HepG2 (cell line): ENCODE data around the gene CACNA2D3. TPM values are rescaled to one million over a fixed set of nuclear protein-coding genes. Genes with fewer than 3 reads are reported as not detected.

Experiments used
- ATAC-seq: fragments of 200-7000 bp; cut with Tn5 transposase; 3 replicates; pipeline ENCODE4 v1.9.1; 2020; ENCODE audit warnings: mild to moderate bottlenecking, moderate library complexity
- BruUV-seq: library from RNA; stranded (reverse); fragments of 400-500 nt; replicated peaks from 2 replicates; lab custom pipeline; 2021; lab: Mats Ljungman, UMichigan
- CTCF ChIA-PET: fragments of 300-600 bp; formaldehyde crosslinking; extraction: SDS; loops from one replicate; lab custom pipeline; 2021; ENCODE audit warnings: low total read pairs, inconsistent platforms, low intra/inter-chr PET ratio; lab: Yijun Ruan, JAX
- POLR2A ChIA-PET: fragments of 350-600 bp; sonication (Branson Sonifier 250); formaldehyde crosslinking; loops from one replicate; lab custom pipeline; 2020; ENCODE audit warnings: antibody characterized with exemption, inconsistent platforms; lab: Yijun Ruan, JAX
- DNase-seq: peaks from one replicate; pipeline ENCODE4 v3.0.0-alpha.2; 2015; ENCODE audit warnings: low spot score
- FAIRE-seq: peaks from 3 replicates; lab custom pipeline; 2011; peaks lifted over from hg19 to GRCh38; lab: Jason Lieb, UNC
- H2AFZ ChIP-seq: one replicate; pipeline ENCODE4 v1.6.1; 2011; ENCODE audit warnings: low read length, inconsistent platforms
- H3K27ac ChIP-seq: fragments of 300-600 bp; 3 replicates; pipeline ENCODE4 v1.8.0; 2011; ENCODE audit warnings: mixed run types, mild to moderate bottlenecking, mixed read lengths, low read length, inconsistent platforms; ENCODE audit not compliant: insufficient read depth; ENCODE audit errors: extremely low read length
- H3K27me3 ChIP-seq, 2 experiments: fragments of 200-600 bp in 1 of 2; 2 replicates in 1 of 2; 3 replicates in 1 of 2; pipeline versions ENCODE4 v1.6.0 to v1.8.0; 2011; ENCODE audit warnings: low read length in 2 of 2, mild to moderate bottlenecking in 2 of 2, moderate library complexity in 2 of 2, inconsistent platforms in 1 of 2; ENCODE audit not compliant: insufficient read depth in 2 of 2, control insufficient read depth in 1 of 2
- H3K36me3 ChIP-seq, 2 experiments: fragments of 200-600 bp in 1 of 2; replicated peaks in 1 of 2; 2 replicates in 1 of 2; 3 replicates in 1 of 2; pipeline versions ENCODE4 v1.5.1 to v1.8.0; 2011; ENCODE audit warnings: low read length in 2 of 2, inconsistent platforms in 1 of 2; ENCODE audit not compliant: insufficient read depth in 2 of 2, control insufficient read depth in 1 of 2
- H3K4me1 ChIP-seq: 2 replicates; pipeline ENCODE4 v1.5.1; 2012; ENCODE audit warnings: low read length, inconsistent platforms; ENCODE audit not compliant: insufficient read depth
- H3K4me2 ChIP-seq: 2 replicates; pipeline ENCODE4 v1.6.0; 2011; ENCODE audit warnings: low read depth, low read length, inconsistent platforms
- H3K4me3 ChIP-seq, 3 experiments: fragments of 200-600 bp in 1 of 3; sonication (generic), shearing (Covaris generic) in 1 of 3; replicated peaks in 1 of 3; 2 replicates each; pipeline ENCODE4 v1.5.1; 2011 to 2016; ENCODE audit warnings: low read length in 3 of 3, inconsistent platforms in 2 of 3, low read depth in 2 of 3, mild to moderate bottlenecking in 2 of 3, control low read depth in 1 of 3, mixed read lengths in 1 of 3; ENCODE audit not compliant: insufficient read depth in 1 of 3
- H3K79me2 ChIP-seq: one replicate; pipeline ENCODE4 v1.6.1; 2011; ENCODE audit warnings: low read length, inconsistent platforms; ENCODE audit not compliant: insufficient read depth
- H3K9ac ChIP-seq: 2 replicates; pipeline ENCODE4 v1.6.0; 2011; ENCODE audit warnings: mild to moderate bottlenecking, low read depth, low read length, inconsistent platforms; ENCODE audit not compliant: insufficient read depth
- H3K9me3 ChIP-seq: 2 replicates; pipeline ENCODE4 v1.5.1; 2012; ENCODE audit warnings: mild to moderate bottlenecking, low read length
- H4K20me1 ChIP-seq: 2 replicates; pipeline ENCODE4 v1.6.0; 2011; ENCODE audit warnings: inconsistent platforms, mild to moderate bottlenecking, low read length, moderate library complexity; ENCODE audit not compliant: insufficient read depth
- ARNTL ChIP-seq: sonication (generic); formaldehyde crosslinking; IDR thresholded peaks from 2 replicates; pipeline ENCODE4 v1.4.0; 2020; ENCODE audit warnings: mild to moderate bottlenecking, missing genetic modification reagents
- BRF2 ChIP-seq: sonication (generic); formaldehyde crosslinking; IDR thresholded peaks from 2 replicates; pipeline ENCODE4 v1.8.1; 2022; ENCODE audit warnings: mild to moderate bottlenecking, missing genetic modification reagents
- CBFB ChIP-seq: sonication (generic); formaldehyde crosslinking; IDR thresholded peaks from 2 replicates; pipeline ENCODE4 v1.4.0; 2020; ENCODE audit warnings: missing genetic modification reagents
- FOXA1 ChIP-seq, 2 experiments: fragments of 450-650 bp in 1 of 2; sonication (generic) in 1 of 2; formaldehyde crosslinking in 1 of 2; IDR thresholded peaks; 2 replicates each; pipeline versions ENCODE4 v1.4.0 to v1.6.1; 2016 to 2020; ENCODE audit warnings: missing genetic modification reagents in 1 of 2
- MYPOP ChIP-seq: sonication (generic); formaldehyde crosslinking; IDR thresholded peaks from 2 replicates; pipeline ENCODE4 v1.8.1; 2023; ENCODE audit warnings: mild to moderate bottlenecking, moderate library complexity, missing genetic modification reagents
- NR1H2 ChIP-seq: sonication (generic); formaldehyde crosslinking; IDR thresholded peaks from 2 replicates; pipeline ENCODE4 v1.8.1; 2022; ENCODE audit warnings: low read depth, missing genetic modification reagents, borderline replicate concordance
- NR3C1 ChIP-seq: sonication (generic); formaldehyde crosslinking; IDR thresholded peaks from 2 replicates; pipeline ENCODE4 v1.4.0; 2020; ENCODE audit warnings: missing genetic modification reagents
- PBX3 ChIP-seq: sonication (generic); formaldehyde crosslinking; IDR thresholded peaks from 2 replicates; pipeline ENCODE4 v1.8.1; 2023; ENCODE audit warnings: missing genetic modification reagents, inconsistent platforms, borderline replicate concordance
- PPARG ChIP-seq: conservative IDR thresholded peaks from 2 replicates; pipeline ENCODE4 v1.6.1; 2016; ENCODE audit warnings: missing biosample characterization, missing genetic modification reagents
- SOX13 ChIP-seq, 3 experiments: fragments of 450-650 bp in 1 of 3; sonication (generic) in 1 of 3; formaldehyde crosslinking in 1 of 3; IDR thresholded peaks in 2 of 3; conservative IDR thresholded peaks in 1 of 3; 2 replicates each; pipeline versions ENCODE4 v1.5.0 to v1.6.1; 2016 to 2020; ENCODE audit warnings: antibody characterized with exemption in 1 of 3, mild to moderate bottlenecking in 1 of 3, missing compliant biosample characterization in 1 of 3, missing genetic modification reagents in 1 of 3, moderate library complexity in 1 of 3
- UBTF ChIP-seq: sonication (generic); formaldehyde crosslinking; IDR thresholded peaks from 2 replicates; pipeline ENCODE4 v1.4.0; 2020; ENCODE audit warnings: mild to moderate bottlenecking, missing genetic modification reagents
- ZNF138 ChIP-seq: sonication (generic); formaldehyde crosslinking; IDR thresholded peaks from 2 replicates; pipeline ENCODE4 v1.5.0; 2020; ENCODE audit warnings: mild to moderate bottlenecking, low read depth, missing genetic modification reagents
- ZNF546 ChIP-seq: sonication (generic); formaldehyde crosslinking; conservative IDR thresholded peaks from 2 replicates; pipeline ENCODE4 v1.8.1; 2023; ENCODE audit warnings: mild to moderate bottlenecking, missing genetic modification reagents
- ZNF567 ChIP-seq: sonication (generic); formaldehyde crosslinking; IDR thresholded peaks from 2 replicates; pipeline ENCODE4 v1.8.1; 2023; ENCODE audit warnings: mild to moderate bottlenecking, missing genetic modification reagents, borderline replicate concordance
- WGBS: methylation state at CpG from one replicate; pipeline ENCODE4 v1.1.6; 2017; ENCODE audit warnings: low lambda C conversion rate; 5-methylcytosine and 5-hydroxymethylcytosine counted together
- in situ Hi-C: cut with HindIII; loops from 2 replicates; pipeline ENCODE4 v1.10.0; 2017; ENCODE audit warnings: low pct_unique_long_range_greater_than_20kb; ENCODE audit not compliant: extremely low pct_ligation_motif_present
- intact Hi-C: fragments of 100-400 bp; cut with micrococcal nuclease; formaldehyde crosslinking; loops from one replicate; pipeline ENCODE4 v1.10.0; 2022; ENCODE audit not compliant: unreplicated experiment
- polyA plus RNA-seq, 8 experiments: library from polyadenylated mRNA; depleted of rRNA in 3 of 8; stranded (reverse) in 7 of 8; unstranded in 1 of 8; fragments of >200 nt; fragmentation: Illumina TruSeq in 4 of 8; extraction: Trizol in 4 of 8; gene quantifications; 2 replicates each; pipeline versions ENCODE4 v1.2.1 to v1.2.3, GENCODE V29; 2011 to 2016; ENCODE audit warnings: low read depth in 4 of 8, missing spikeins in 1 of 8, mixed read lengths in 1 of 8; ENCODE audit not compliant: insufficient read depth in 1 of 8
- total RNA-seq, 5 experiments: library from RNA; depleted of rRNA; stranded (reverse); fragments of >200 nt; fragmentation: Illumina TruSeq; extraction: Trizol; gene quantifications; 2 replicates each; pipeline ENCODE4 v1.2.3, GENCODE V29; 2016; ENCODE audit warnings: low read depth in 1 of 5

Gene CACNA2D3
- total and polyA plus RNA-seq, 2 of the 13 experiments (the other 11 are each of a cell fraction or from before 2014, with no cell fraction given), result not detected

GRCh38 chr3:54173371-54173770 is 51.0 kb downstream of the CACNA2D3 start (continued):
- TF ChIP-seq BRF2 (CRISPR knock-in tag) (no peak), NR3C1 (CRISPR knock-in tag) (no peak), ARNTL (no peak), SOX13 (IDR thresholded peaks at IDR 0.05) (no peak), SOX13 (CRISPR knock-in tag; conservative IDR thresholded peaks at IDR 0.05 in 1 of 2, IDR thresholded peaks at IDR 0.05 in 1 of 2) (no peak), ZNF546 (CRISPR knock-in tag) (no peak), PPARG (CRISPR knock-in tag) (no peak), ZNF138 (CRISPR knock-in tag) (no peak), NR1H2 (CRISPR knock-in tag) (no peak), CBFB (CRISPR knock-in tag) (no peak), MYPOP (no peak)

- H3K4me1 ChIP-seq, result no peaks in the 10 kb centered on the region
- 3% methylated on average over 3 of the region's 3 CpGs for WGBS
- H2AFZ ChIP-seq, result no peak overlapping the region
- H3K9me3 ChIP-seq, result no peaks in the 10 kb centered on the region
- ChIA-PET CTCF (no interaction called here), POLR2A (no interaction called here)
- ATAC-seq (no peak), FAIRE-seq (no peak), DNase-seq (no peak)
- no peak overlapping the region for H3K4me2 ChIP-seq
- H3K79me2 ChIP-seq, result no peaks in the 10 kb centered on the region
- in situ Hi-C loops (no loop called here), intact Hi-C loops (no loop called here)
- TF ChIP-seq ZNF567 (CRISPR knock-in tag) (no peak), PBX3 (CRISPR knock-in tag) (no peak), UBTF (no peak), FOXA1 (IDR thresholded peaks at IDR 0.05) (no peak), FOXA1 (CRISPR knock-in tag; IDR thresholded peaks at IDR 0.05) (no peak)
- BruUV-seq, result no TSS peak
- peaks cover 0 to 3% of the 10 kb centered on the region in 2 experiments; a peak in 1 of 5 replicates for H3K27me3 ChIP-seq
- no peak overlapping the region for H3K27ac ChIP-seq
- H3K9ac ChIP-seq, result no peak overlapping the region
- H4K20me1 ChIP-seq, result no peaks in the 10 kb centered on the region
- no peaks in the 10 kb centered on the region for H3K36me3 ChIP-seq
- H3K4me3 ChIP-seq, result no peak overlapping the region
These were observed 53.8 kb downstream of the CACNA2D3 start for GRCh38 chr3:54176106-54176505.
